ENCODE results near the gene TENT4A. TPM values are rescaled to one million over a fixed set of nuclear protein-coding genes. Genes with fewer than 3 reads are reported as not detected.

Gene TENT4A
- total RNA-seq, 1 experiment from 2014 or later, result 29.2 TPM

GRCh38 chr5:6750142-6750840, 37.1 kb downstream of the TENT4A start (continued):
- TF ChIP-seq, protein P1, sequence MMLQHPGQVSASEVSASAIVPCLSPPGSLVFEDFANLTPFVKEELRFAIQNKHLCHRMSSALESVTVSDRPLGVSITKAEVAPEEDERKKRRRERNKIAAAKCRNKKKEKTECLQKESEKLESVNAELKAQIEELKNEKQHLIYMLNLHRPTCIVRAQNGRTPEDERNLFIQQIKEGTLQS (CRISPR knock-in tag; conservative IDR thresholded peaks at IDR 0.05), result no peak
- no peak for TF ChIP-seq ELF4 (CRISPR knock-in tag; IDR thresholded peaks at IDR 0.05; ENCODE audit: low read depth)
- TF ChIP-seq ATF1 (CRISPR knock-in tag; IDR thresholded peaks at IDR 0.05), result no peak
- TF ChIP-seq, protein P2, sequence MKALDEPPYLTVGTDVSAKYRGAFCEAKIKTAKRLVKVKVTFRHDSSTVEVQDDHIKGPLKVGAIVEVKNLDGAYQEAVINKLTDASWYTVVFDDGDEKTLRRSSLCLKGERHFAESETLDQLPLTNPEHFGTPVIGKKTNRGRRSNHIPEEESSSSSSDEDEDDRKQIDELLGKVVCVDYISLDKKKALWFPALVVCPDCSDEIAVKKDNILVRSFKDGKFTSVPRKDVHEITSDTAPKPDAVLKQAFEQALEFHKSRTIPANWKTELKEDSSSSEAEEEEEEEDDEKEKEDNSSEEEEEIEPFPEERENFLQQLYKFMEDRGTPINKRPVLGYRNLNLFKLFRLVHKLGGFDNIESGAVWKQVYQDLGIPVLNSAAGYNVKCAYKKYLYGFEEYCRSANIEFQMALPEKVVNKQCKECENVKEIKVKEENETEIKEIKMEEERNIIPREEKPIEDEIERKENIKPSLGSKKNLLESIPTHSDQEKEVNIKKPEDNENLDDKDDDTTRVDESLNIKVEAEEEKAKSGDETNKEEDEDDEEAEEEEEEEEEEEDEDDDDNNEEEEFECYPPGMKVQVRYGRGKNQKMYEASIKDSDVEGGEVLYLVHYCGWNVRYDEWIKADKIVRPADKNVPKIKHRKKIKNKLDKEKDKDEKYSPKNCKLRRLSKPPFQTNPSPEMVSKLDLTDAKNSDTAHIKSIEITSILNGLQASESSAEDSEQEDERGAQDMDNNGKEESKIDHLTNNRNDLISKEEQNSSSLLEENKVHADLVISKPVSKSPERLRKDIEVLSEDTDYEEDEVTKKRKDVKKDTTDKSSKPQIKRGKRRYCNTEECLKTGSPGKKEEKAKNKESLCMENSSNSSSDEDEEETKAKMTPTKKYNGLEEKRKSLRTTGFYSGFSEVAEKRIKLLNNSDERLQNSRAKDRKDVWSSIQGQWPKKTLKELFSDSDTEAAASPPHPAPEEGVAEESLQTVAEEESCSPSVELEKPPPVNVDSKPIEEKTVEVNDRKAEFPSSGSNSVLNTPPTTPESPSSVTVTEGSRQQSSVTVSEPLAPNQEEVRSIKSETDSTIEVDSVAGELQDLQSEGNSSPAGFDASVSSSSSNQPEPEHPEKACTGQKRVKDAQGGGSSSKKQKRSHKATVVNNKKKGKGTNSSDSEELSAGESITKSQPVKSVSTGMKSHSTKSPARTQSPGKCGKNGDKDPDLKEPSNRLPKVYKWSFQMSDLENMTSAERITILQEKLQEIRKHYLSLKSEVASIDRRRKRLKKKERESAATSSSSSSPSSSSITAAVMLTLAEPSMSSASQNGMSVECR (CRISPR knock-in tag; IDR thresholded peaks at IDR 0.05; ENCODE audit: borderline replicate concordance), result no peak

- ChIA-PET CTCF (no interaction called here), POLR2A (no interaction called here)
- peaks cover 85% of the 10 kb centered on the region for H3K36me3 Mint-ChIP-seq
- DNase-seq (ENCODE audit: low spot score), result no peak
- TF ChIP-seq FOXK1 (CRISPR knock-in tag; IDR thresholded peaks at IDR 0.05) (no peak), PRRX2 (CRISPR knock-in tag; IDR thresholded peaks at IDR 0.05) (no peak), ELF4 (CRISPR knock-in tag; IDR thresholded peaks at IDR 0.05; ENCODE audit: low read depth) (no peak), GTF2I (CRISPR knock-in tag; conservative IDR thresholded peaks at IDR 0.05) (no peak), RORB (CRISPR knock-in tag; IDR thresholded peaks at IDR 0.05) (no peak), CDX4 (CRISPR knock-in tag; IDR thresholded peaks at IDR 0.05; ENCODE audit: borderline replicate concordance) (no peak), EMX1 (CRISPR knock-in tag; IDR thresholded peaks at IDR 0.05) (no peak), JUN (CRISPR knock-in tag; IDR thresholded peaks at IDR 0.05) (no peak), ERG (CRISPR knock-in tag; IDR thresholded peaks at IDR 0.05) (no peak)
- TF ChIP-seq, protein P3, sequence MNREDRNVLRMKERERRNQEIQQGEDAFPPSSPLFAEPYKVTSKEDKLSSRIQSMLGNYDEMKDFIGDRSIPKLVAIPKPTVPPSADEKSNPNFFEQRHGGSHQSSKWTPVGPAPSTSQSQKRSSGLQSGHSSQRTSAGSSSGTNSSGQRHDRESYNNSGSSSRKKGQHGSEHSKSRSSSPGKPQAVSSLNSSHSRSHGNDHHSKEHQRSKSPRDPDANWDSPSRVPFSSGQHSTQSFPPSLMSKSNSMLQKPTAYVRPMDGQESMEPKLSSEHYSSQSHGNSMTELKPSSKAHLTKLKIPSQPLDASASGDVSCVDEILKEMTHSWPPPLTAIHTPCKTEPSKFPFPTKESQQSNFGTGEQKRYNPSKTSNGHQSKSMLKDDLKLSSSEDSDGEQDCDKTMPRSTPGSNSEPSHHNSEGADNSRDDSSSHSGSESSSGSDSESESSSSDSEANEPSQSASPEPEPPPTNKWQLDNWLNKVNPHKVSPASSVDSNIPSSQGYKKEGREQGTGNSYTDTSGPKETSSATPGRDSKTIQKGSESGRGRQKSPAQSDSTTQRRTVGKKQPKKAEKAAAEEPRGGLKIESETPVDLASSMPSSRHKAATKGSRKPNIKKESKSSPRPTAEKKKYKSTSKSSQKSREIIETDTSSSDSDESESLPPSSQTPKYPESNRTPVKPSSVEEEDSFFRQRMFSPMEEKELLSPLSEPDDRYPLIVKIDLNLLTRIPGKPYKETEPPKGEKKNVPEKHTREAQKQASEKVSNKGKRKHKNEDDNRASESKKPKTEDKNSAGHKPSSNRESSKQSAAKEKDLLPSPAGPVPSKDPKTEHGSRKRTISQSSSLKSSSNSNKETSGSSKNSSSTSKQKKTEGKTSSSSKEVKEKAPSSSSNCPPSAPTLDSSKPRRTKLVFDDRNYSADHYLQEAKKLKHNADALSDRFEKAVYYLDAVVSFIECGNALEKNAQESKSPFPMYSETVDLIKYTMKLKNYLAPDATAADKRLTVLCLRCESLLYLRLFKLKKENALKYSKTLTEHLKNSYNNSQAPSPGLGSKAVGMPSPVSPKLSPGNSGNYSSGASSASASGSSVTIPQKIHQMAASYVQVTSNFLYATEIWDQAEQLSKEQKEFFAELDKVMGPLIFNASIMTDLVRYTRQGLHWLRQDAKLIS (CRISPR knock-in tag; IDR thresholded peaks at IDR 0.05; ENCODE audit: borderline replicate concordance), result no peak
- H3K4me3 Mint-ChIP-seq, result no peak overlapping the region
- peaks cover 23% of the 10 kb centered on the region for H3K4me1 Mint-ChIP-seq
- no peaks in the 10 kb centered on the region for H3K27me3 Mint-ChIP-seq (ENCODE audit: low read depth)
- no peak for ATAC-seq
- H3K27ac Mint-ChIP-seq, result no peak overlapping the region
- H3K9me3 Mint-ChIP-seq, result no peaks in the 10 kb centered on the region
These were observed 37.9 kb downstream of the TENT4A start for GRCh38 chr5:6750951-6751685.

Data from WTC11 (cell line).